ENCODE measurements around the gene CASS4.

CASS4 gene

GRCh38 chr20:56423211-56423610, 11.2 kb downstream of the CASS4 start:
- DNase-seq (ENCODE audit: low spot score): no peak

GRCh38 chr20:56423886-56424285, 11.8 kb downstream of the CASS4 start:
- no peak for DNase-seq (ENCODE audit: low spot score)

GRCh38 chr20:56424931-56425330, 12.9 kb downstream of the CASS4 start:
- DNase-seq (ENCODE audit: low spot score): no peak

GRCh38 chr20:56426026-56426425, 14.0 kb downstream of the CASS4 start:
- no peak for DNase-seq (ENCODE audit: low spot score)

- DNase-seq (ENCODE audit: low spot score): no peak
Measured at GRCh38 chr20:56426926-56427325, 14.9 kb downstream of the CASS4 start.

GRCh38 chr20:56427797-56428196, 15.7 kb downstream of the CASS4 start:
- DNase-seq (ENCODE audit: low spot score): no peak

- no peak for DNase-seq (ENCODE audit: low spot score)
Measured at GRCh38 chr20:56428410-56428809, 16.4 kb downstream of the CASS4 start.

- no peak for DNase-seq (ENCODE audit: low spot score)
Measured at GRCh38 chr20:56428881-56429280, 16.8 kb downstream of the CASS4 start.

GRCh38 chr20:56429502-56429901, 17.4 kb downstream of the CASS4 start:
- peak; percentile 48 for DNase-seq (ENCODE audit: low spot score)

GRCh38 chr20:56429941-56430340, 17.9 kb downstream of the CASS4 start:
- no peak for DNase-seq (ENCODE audit: low spot score)

- DNase-seq (ENCODE audit: low spot score): peak; percentile 31
Measured at GRCh38 chr20:56430461-56430860, 18.4 kb downstream of the CASS4 start.

GRCh38 chr20:56430957-56431356, 18.9 kb downstream of the CASS4 start:
- DNase-seq (ENCODE audit: low spot score): no peak

GRCh38 chr20:56431471-56431870, 19.4 kb downstream of the CASS4 start:
- DNase-seq (ENCODE audit: low spot score): no peak

GRCh38 chr20:56433221-56433879, 21.3 kb downstream of the CASS4 start:
- peak; percentile 45 for DNase-seq (ENCODE audit: low spot score)

- peak; percentile 66 for DNase-seq (ENCODE audit: low spot score)
Measured at GRCh38 chr20:56433880-56434255, 21.8 kb downstream of the CASS4 start.

GRCh38 chr20:56437196-56437960, 25.3 kb downstream of the CASS4 start:
- no peak for DNase-seq (ENCODE audit: low spot score)

- no peak for DNase-seq (ENCODE audit: low spot score)
Measured at GRCh38 chr20:56438284-56438683, 26.2 kb downstream of the CASS4 start.

GRCh38 chr20:56439771-56440291, 27.8 kb downstream of the CASS4 start:
- DNase-seq (ENCODE audit: low spot score): peak; percentile 95

- DNase-seq (ENCODE audit: low spot score): no peak
Measured at GRCh38 chr20:56440346-56441007, 28.4 kb downstream of the CASS4 start.

GRCh38 chr20:56442389-56443365, 30.6 kb downstream of the CASS4 start:
- no peak for DNase-seq (ENCODE audit: low spot score)

- DNase-seq (ENCODE audit: low spot score): no peak
Measured at GRCh38 chr20:56443654-56444540, 31.8 kb downstream of the CASS4 start.
